IPS-11a (cell line): ENCODE data around the gene ELF4.

Experiments
- H3K4me3 ChIP-seq: one replicate; pipeline ENCODE4 v1.5.1; 2013; ENCODE audit warnings: low read depth, low read length, control low read depth

Gene ELF4

GRCh38 chrX:130051176-130051845 is 59.0 kb downstream of the ELF4 start:
- no peak overlapping the region for H3K4me3 ChIP-seq

- no peak overlapping the region for H3K4me3 ChIP-seq
These were observed 60.5 kb downstream of the ELF4 start for GRCh38 chrX:130049821-130050220.

GRCh38 chrX:130048686-130049222 is 61.5 kb downstream of the ELF4 start:
- H3K4me3 ChIP-seq, result no peak overlapping the region

- no peak overlapping the region for H3K4me3 ChIP-seq
These were observed 62.9 kb downstream of the ELF4 start for GRCh38 chrX:130047416-130047815.

DNA sequence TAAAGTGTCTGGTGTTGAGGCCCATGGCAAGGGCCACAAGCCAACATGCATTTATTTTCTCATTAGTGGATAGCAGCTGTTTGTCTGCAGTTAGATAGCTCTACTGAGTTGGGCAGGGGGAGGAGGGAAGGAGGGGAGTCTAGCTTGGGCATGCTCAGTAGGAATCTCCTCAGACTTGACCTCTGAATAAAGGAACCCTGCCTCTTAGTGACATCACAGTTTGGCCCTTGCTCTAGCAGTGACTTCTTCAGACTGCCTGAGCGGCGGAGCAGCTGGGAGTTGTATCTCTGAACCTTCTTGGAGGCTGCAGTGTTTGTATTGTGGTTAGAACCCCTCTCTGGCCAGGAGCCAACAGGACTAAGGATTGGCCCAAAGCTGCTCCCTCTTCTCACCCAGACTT is 70.5 kb downstream of the ELF4 start:
- H3K4me3 ChIP-seq, result no peak overlapping the region

GRCh38 chrX:130034178-130034577 is 76.1 kb downstream of the ELF4 start:
- no peak overlapping the region for H3K4me3 ChIP-seq

- H3K4me3 ChIP-seq, result no peak overlapping the region
These were observed 77.7 kb downstream of the ELF4 start for GRCh38 chrX:130032552-130032951.

DNA sequence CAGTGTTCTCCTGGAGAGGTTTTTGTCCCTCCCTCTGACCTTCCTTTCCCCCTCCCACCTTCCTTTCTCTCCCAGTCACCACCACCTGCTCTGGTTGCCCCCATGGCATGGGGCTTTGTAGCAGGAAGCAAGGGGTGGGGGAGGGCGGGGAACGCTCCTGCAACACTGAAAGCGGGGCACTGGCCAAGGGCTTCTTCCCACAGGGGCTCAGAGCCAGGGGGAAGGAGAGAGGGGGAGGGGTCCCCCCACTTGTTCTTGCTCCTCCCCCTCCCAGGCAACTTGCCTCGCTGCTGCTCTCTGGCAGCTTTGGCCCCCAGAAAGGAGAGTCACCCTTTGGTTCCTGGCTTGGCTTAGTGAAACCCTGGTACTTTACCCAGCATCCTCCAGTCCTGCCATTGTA is 79.5 kb downstream of the ELF4 start:
- H3K4me3 ChIP-seq, result no peak overlapping the region

- no peak overlapping the region for H3K4me3 ChIP-seq
These were observed 82.1 kb downstream of the ELF4 start for GRCh38 chrX:130028196-130028595.

DNA sequence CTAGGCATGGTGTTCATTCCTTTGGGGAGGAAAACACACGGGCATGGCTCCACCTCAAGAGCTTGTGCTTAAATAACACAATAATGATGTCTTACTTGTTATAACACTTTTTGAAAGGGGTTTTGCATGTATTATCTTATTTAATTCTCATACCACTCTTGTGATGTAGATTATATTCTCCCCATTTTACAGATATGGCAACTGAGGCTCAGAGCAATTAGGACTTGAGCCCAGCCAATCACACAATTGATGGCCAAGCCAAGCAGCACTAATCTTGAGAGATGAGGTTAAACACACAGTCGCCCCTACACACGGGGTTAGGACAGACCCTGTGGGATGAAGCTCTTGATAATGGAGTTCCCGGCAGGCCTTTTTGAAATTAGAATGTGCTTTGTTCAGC is 82.7 kb downstream of the ELF4 start:
- H3K4me3 ChIP-seq, result no peak overlapping the region

GRCh38 chrX:130025256-130025655 is 85.0 kb downstream of the ELF4 start:
- H3K4me3 ChIP-seq, result no peak overlapping the region

GRCh38 chrX:130024127-130024526 is 86.2 kb downstream of the ELF4 start:
- H3K4me3 ChIP-seq, result no peak overlapping the region

GRCh38 chrX:130020661-130021324 is 89.5 kb downstream of the ELF4 start:
- H3K4me3 ChIP-seq, result no peak overlapping the region

GRCh38 chrX:130018143-130018542 is 92.2 kb downstream of the ELF4 start:
- no peak overlapping the region for H3K4me3 ChIP-seq

DNA sequence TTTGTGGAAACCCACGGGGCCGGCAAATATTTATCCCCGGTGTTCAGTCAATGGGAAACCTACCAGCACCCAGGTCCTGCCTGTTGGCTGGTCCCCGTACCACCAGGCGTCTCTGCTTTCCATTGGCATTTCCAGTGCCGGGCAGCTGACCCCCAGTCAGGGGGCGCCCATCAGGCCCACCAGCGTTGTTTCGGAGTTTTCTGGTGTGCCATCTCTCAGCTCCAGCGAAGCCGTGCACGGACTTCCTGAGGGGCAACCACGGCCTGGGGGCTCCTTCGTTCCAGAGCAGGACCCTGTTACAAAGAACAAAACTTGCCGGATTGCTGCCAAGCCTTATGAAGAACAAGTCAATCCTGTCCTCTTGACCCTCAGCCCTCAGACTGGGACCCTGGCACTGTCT is 95.1 kb downstream of the ELF4 start:
- no peak overlapping the region for H3K4me3 ChIP-seq
